Adrenal gland (tissue), 12 donors: Measurements from ENCODE around the gene DUS1L. TPM values are rescaled to one million over a fixed set of nuclear protein-coding genes. Genes with fewer than 3 reads are reported as not detected.

ENCODE experiments used
- DNase-seq, 7 donors: peaks; one replicate each; pipeline ENCODE4 v3.0.0-alpha.2; 2019 to 2020
- H3K27ac ChIP-seq, 5 donors: fragments of 200-600 bp; sonication (generic) in 4 of 5; 1 replicate in 3 of 5; 2 replicates in 2 of 5; pipeline versions ENCODE4 v1.5.1 to v1.8.0; 2016 to 2020; ENCODE audit warnings: mild to moderate bottlenecking in 1 of 5
- H3K27me3 ChIP-seq: fragments of 200-600 bp; 2 replicates; pipeline ENCODE4 v1.8.0; 2021
- H3K36me3 ChIP-seq, 2 donors: fragments of 200-600 bp; replicated peaks in 1 of 2; 1 replicate in 1 of 2; 2 replicates in 1 of 2; pipeline versions ENCODE4 v1.5.1 to v1.8.0; 2018 to 2022
- H3K4me1 ChIP-seq, 2 donors: fragments of 200-600 bp; replicated peaks in 1 of 2; 1 replicate in 1 of 2; 2 replicates in 1 of 2; pipeline versions ENCODE4 v1.5.1 to v1.8.0; 2018 to 2021
- H3K4me3 ChIP-seq, 4 donors: fragments of 200-600 bp; sonication (generic) in 3 of 4; one replicate each; pipeline ENCODE4 v1.5.1; 2016 to 2018
- H3K9me3 ChIP-seq, 3 donors: fragments of 200-600 bp; sonication (generic) in 1 of 3; replicated peaks in 1 of 3; 1 replicate in 2 of 3; 2 replicates in 1 of 3; pipeline versions ENCODE4 v1.5.1 to v1.8.0; 2016 to 2021
- POLR2A ChIP-seq, 2 donors: fragments of 450-650 bp; IDR thresholded peaks; one replicate each; pipeline ENCODE4 v1.6.1; 2017; ENCODE audit warnings: antibody characterized with exemption in 2 of 2, mild to moderate bottlenecking in 2 of 2, moderate library complexity in 1 of 2
- WGBS, 4 donors: extraction: QIAGEN DNeasy Blood & Tissue Kit in 2 of 4; methylation state at CpG; one replicate each; pipeline versions ENCODE4 v1.1.5 to v1.1.7; 2013 to 2017; 5-methylcytosine and 5-hydroxymethylcytosine counted together
- intact Hi-C, 2 donors: fragments of 100-400 bp; cut with DNase I; formaldehyde crosslinking; loops; one replicate each; pipeline versions ENCODE4 v1.14.1 to v1.15.0; 2022 to 2023
- polyA plus RNA-seq, 3 donors: library from polyadenylated mRNA; stranded (reverse); fragments of 200-250 nt in 2 of 3; fragments of 350-450 nt in 1 of 3; fragmentation: Illumina TruSeq in 1 of 3; extraction: RNeasy Lipid Tissue Mini Kit (QIAGEN cat#74804) in 1 of 3; gene quantifications; one replicate each; pipeline ENCODE4 v1.2.3, GENCODE V29; 2013 to 2014
- total RNA-seq, 9 donors: library from RNA; depleted of rRNA in 4 of 9; stranded (reverse); fragments of >200 nt in 4 of 9; fragments of 120-200 nt in 1 of 9; fragmentation: NEBNext Ultra II Directional in 1 of 9; extraction: Animal tissue kit (Norgen Biotek cat#: 25700) in 1 of 9; gene quantifications; one replicate each; pipeline versions ENCODE4 v1.1.0 to v1.2.4, GENCODE V29; 2013 to 2023
- TF ChIP-seq, protein P1 (sequence below), 6 experiments: fragments of 450-650 bp in 4 of 6; fragments of 200-600 bp in 2 of 6; sonication (generic) in 1 of 6; IDR thresholded peaks; 1 replicate in 5 of 6; 2 replicates in 1 of 6; pipeline versions ENCODE4 v1.5.1 to v1.8.0; 2016 to 2021; ENCODE audit warnings: antibody characterized with exemption in 6 of 6, mild to moderate bottlenecking in 2 of 6, moderate library complexity in 1 of 6
- donor health status: healthy with polysubstance abuse.
- donor health status: Bipolar disorder and iron deficiency.
- donor health status: DM: yes; HTN: yes; CAD: no.
- donor health status: DM: no; HTN: no; CAD: no.
- donor health status: DM: no; HTN: no; CAD: no.
- donor health status: DM: yes; HTN: yes; CAD: no.

The DUS1L gene
- total and polyA plus RNA-seq, 12 donors, result 38.5 to 397 (median 75.7) TPM

DNA sequence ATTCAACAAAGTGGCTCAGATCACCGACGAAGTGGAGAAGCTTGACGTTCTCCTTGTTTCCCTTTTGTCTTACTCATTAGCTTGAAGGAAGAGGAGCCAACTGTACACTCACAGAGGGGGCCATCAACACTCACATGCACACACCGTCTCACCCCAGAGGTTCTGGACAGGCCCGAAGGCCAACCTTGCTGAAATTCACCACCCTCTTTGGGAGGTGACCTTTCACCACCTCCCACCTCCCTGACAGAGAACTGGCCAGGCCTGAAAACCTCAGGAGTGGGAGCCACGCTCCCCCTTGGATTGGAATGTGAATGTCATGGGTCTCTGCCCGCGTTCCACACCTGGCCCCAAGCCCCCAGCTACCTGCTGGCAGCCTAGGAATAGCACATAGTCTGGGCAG is 30.1 kb downstream of the DUS1L start:
- TF ChIP-seq POLR2A (IDR thresholded peaks at IDR 0.05), result no peak
- TF ChIP-seq, protein P1, sequence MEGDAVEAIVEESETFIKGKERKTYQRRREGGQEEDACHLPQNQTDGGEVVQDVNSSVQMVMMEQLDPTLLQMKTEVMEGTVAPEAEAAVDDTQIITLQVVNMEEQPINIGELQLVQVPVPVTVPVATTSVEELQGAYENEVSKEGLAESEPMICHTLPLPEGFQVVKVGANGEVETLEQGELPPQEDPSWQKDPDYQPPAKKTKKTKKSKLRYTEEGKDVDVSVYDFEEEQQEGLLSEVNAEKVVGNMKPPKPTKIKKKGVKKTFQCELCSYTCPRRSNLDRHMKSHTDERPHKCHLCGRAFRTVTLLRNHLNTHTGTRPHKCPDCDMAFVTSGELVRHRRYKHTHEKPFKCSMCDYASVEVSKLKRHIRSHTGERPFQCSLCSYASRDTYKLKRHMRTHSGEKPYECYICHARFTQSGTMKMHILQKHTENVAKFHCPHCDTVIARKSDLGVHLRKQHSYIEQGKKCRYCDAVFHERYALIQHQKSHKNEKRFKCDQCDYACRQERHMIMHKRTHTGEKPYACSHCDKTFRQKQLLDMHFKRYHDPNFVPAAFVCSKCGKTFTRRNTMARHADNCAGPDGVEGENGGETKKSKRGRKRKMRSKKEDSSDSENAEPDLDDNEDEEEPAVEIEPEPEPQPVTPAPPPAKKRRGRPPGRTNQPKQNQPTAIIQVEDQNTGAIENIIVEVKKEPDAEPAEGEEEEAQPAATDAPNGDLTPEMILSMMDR (IDR thresholded peaks at IDR 0.05), result no peak
- H3K27me3 ChIP-seq, result no peaks in the 10 kb centered on the region
- 89 to 98% (median 95%) methylated on average over 5 to 8 of the region's 8 CpGs for whole genome bisulfite sequencing, 4 donors
- no peak overlapping the region for H3K4me3 ChIP-seq
- intact Hi-C loops, result loop anchor here in 1 of 2 donors (10.0 kb wide), 1 partner anchor 279 kb away; the partner anchor contains the start of gene CD7
- H3K27ac ChIP-seq, result no peak overlapping the region
- no peak for DNase-seq
- H3K4me1 ChIP-seq, result peaks cover 14 to 19% of the 10 kb centered on the region in 2 donors
- no peaks in the 10 kb centered on the region for H3K9me3 ChIP-seq
- H3K36me3 ChIP-seq, result no peaks in the 10 kb centered on the region

DNA sequence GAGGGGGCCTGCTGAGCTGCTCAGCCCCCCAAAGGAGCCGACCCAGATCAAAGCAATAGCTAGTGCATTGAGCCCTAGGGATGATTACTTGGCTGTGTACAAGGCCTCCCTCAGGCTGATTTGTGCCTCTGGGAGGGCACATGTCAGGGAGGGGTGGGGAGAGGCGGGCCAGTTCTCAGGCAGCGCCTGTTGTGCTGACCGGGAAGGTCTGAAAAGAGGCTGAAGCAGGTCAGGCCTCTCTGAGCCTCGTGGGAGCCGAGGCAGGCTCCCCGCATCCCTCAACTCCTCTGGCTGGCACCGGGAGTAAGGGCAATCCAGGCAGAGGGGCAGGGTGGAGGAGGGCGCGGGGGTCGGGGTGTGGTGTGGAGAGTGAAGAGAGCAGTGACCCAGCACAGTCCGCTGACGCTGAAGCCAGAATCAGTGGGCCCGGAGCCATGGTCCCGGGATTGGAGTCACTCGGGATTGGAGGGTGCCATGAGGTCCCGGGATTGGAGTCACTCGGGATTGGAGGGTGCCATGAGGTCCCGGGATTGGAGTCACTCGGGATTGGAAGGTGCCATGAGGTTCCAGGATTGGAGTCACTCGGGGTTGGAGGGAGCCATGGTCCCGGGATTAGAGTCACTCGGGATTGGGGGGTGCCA is 31.1 kb downstream of the DUS1L start:
- WGBS, 4 donors, result 82 to 90% (median 89%) methylated on average over 22 to 23 of the region's 23 CpGs
- peaks cover 14 to 24% of the 10 kb centered on the region in 2 donors for H3K4me1 ChIP-seq
- no peaks in the 10 kb centered on the region for H3K9me3 ChIP-seq
- no peak overlapping the region for H3K27ac ChIP-seq
- DNase-seq, result no peak
- TF ChIP-seq, protein P1 (IDR thresholded peaks at IDR 0.05), result no peak
- no peak for TF ChIP-seq POLR2A (IDR thresholded peaks at IDR 0.05)
- intact Hi-C loops, result loop anchor here in 1 of 2 donors (10.0 kb wide), 1 partner anchor 280 kb away; the partner anchor contains the start of gene CD7
- H3K36me3 ChIP-seq, result no peaks in the 10 kb centered on the region
- H3K27me3 ChIP-seq, result no peaks in the 10 kb centered on the region
- no peak overlapping the region for H3K4me3 ChIP-seq

DNA sequence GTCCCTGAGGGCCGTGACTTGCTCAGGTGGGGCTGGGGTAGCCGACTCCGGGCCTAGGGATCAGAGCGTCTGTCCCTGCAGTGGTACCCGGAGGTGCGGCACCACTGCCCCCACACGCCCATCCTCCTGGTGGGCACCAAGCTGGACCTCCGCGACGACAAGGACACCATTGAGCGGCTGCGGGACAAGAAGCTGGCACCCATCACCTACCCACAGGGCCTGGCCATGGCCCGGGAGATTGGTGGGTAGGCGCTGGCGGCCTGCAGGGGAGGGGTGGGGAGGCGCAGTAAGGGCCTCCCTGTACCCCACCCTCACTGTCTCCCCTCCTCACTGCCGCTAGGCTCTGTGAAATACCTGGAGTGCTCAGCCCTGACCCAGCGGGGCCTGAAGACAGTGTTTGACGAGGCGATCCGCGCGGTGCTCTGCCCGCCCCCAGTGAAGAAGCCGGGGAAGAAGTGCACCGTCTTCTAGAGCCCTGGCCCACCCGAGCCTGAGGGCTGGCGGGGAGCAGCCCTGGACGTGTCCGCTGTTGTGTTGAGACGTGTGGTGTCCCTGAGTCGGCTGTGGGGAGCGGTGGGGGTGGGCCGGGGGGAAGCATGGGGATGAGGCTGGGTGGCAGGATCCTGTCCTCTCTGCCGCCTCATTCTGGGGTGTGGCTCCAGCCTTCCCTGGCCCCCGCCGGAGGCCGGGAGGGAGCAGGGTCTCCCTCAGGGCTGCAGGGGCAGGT is 32.1 kb downstream of the DUS1L start:
- Histone ChIP-seq H3K36me3 (no peaks in the 10 kb centered on the region), H3K27ac (no peak overlapping the region), H3K4me3 (no peak overlapping the region), H3K4me1 (peaks cover 14 to 24% of the 10 kb centered on the region in 2 donors), H3K27me3 (no peaks in the 10 kb centered on the region), H3K9me3 (no peaks in the 10 kb centered on the region)
- TF ChIP-seq, protein P1 (IDR thresholded peaks at IDR 0.05), result no peak
- intact Hi-C loops, result loop anchor here in 1 of 2 donors (10.0 kb wide), 1 partner anchor 281 kb away; the partner anchor contains the start of gene CD7
- 91 to 94% (median 93%) methylated on average over 13 to 38 of the region's 38 CpGs for WGBS, 4 donors
- no peak for DNase-seq

DNA sequence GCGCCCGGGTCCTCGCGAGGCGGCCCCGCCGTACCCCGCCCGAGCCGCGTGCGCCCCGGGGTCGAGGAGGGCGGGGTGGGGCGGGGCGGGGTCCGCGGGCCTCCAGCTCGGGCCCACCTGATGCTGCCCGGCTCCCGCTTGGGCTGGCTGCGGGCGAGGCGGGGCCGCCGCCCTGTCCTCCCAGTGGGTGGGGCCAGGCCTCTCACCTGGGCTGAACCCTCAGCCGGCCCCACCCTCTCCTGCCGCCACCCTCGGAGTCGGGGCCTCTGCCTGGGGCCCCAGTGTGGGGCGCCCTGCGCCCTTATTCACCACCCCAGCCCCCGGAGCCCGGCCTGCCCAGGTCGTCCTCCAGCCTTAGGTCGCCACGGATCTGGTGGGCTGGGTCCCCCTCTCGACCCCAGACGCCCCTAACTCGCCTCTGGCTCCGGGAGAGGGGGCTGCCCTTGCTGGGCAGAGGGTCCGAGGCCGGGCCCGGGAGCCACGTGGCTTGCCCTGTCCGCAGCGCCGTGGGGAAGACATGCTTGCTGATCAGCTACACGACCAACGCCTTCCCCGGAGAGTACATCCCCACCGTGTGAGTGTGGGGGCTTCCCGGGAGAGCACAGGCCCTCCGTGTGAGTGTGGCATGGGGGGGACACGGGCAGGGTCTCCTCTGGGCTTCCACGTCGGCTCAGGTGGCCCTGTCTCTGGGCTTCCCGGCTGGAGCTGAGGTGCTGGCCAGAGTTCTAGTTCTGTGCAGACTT is 33.5 kb downstream of the DUS1L start:
- H3K4me3 ChIP-seq, result peak overlapping the region in 1 of 4 donors; percentile 46
- DNase-seq, result no peak
- H3K27me3 ChIP-seq, result no peaks in the 10 kb centered on the region
- intact Hi-C loops, result loop anchor here in 1 of 2 donors (2.0 to 10.0 kb wide), 2 partner anchors 123 to 283 kb away; partner anchors contain the start of gene CD7
- H3K4me1 ChIP-seq, result peaks cover 14 to 23% of the 10 kb centered on the region in 2 donors
- H3K27ac ChIP-seq, result no peak overlapping the region
- no peaks in the 10 kb centered on the region for H3K36me3 ChIP-seq
- no peaks in the 10 kb centered on the region for H3K9me3 ChIP-seq
- TF ChIP-seq POLR2A (IDR thresholded peaks at IDR 0.05), result no peak
- TF ChIP-seq, protein P1 (IDR thresholded peaks at IDR 0.05), result no peak
- WGBS, 4 donors, result 12 to 43% (median 15%) methylated on average over 9 to 59 of the region's 59 CpGs; no CpG with 5 or more reads in 1 of the 4 donors
